Duodenal mucosa (tissue), 2 donors: ENCODE measurements around the gene ALDOB.

Source experiments
- H3K27ac ChIP-seq: one replicate; pipeline ENCODE4 v1.7.0; 2013; ENCODE audit warnings: low read depth, low read length
- H3K27me3 ChIP-seq, 2 donors: one replicate each; pipeline ENCODE4 v1.7.0; 2013; ENCODE audit warnings: low read length in 2 of 2, control low read depth in 1 of 2; ENCODE audit not compliant: insufficient read depth in 2 of 2, control insufficient read depth in 1 of 2
- H3K36me3 ChIP-seq, 2 donors: one replicate each; pipeline ENCODE4 v1.7.0; 2013; ENCODE audit warnings: low read length in 2 of 2, control low read depth in 1 of 2; ENCODE audit not compliant: insufficient read depth in 2 of 2, control insufficient read depth in 1 of 2
- H3K4me1 ChIP-seq, 2 donors: one replicate each; pipeline ENCODE4 v1.7.0; 2013; ENCODE audit warnings: low read length in 2 of 2, control low read depth in 1 of 2; ENCODE audit not compliant: insufficient read depth in 2 of 2, control insufficient read depth in 1 of 2
- H3K4me3 ChIP-seq, 2 donors: one replicate each; pipeline ENCODE4 v1.7.0; 2013; ENCODE audit warnings: low read length in 2 of 2, low read depth in 1 of 2
- H3K9ac ChIP-seq, 2 donors: one replicate each; pipeline ENCODE4 v1.7.0; 2013; ENCODE audit warnings: low read length in 2 of 2, low read depth in 1 of 2
- H3K9me3 ChIP-seq, 2 donors: one replicate each; pipeline ENCODE4 v1.7.0; 2013; ENCODE audit warnings: low read length in 2 of 2, control low read depth in 1 of 2; ENCODE audit not compliant: control insufficient read depth in 1 of 2

The ALDOB gene

DNA sequence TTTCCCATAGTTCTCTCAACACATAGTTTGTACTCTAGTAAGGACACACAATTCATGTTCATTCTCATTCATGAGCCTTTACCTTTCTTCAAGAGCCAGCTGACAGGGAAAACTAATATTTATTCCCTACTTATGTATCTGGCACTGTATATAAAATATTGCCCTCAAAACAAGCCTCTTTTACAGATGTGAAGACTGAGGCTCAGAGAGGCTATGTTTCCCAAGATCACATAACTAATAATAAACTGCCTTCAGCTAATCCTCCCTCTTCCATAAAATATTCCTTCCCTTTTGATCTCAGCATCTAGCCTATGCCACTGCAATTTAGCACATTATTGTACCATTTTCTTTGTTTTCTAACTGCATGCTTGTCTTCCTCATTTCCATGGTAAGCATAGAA is 18.2 kb downstream of the ALDOB start:
- Histone ChIP-seq H3K9ac (no peak overlapping the region), H3K9me3 (peaks cover 12 to 14% of the 10 kb centered on the region in 2 donors), H3K4me1 (no peaks in the 10 kb centered on the region), H3K36me3 (peaks cover 6 to 17% of the 10 kb centered on the region in 2 donors), H3K4me3 (no peak overlapping the region), H3K27me3 (no peaks in the 10 kb centered on the region), H3K27ac (no peak overlapping the region)

DNA sequence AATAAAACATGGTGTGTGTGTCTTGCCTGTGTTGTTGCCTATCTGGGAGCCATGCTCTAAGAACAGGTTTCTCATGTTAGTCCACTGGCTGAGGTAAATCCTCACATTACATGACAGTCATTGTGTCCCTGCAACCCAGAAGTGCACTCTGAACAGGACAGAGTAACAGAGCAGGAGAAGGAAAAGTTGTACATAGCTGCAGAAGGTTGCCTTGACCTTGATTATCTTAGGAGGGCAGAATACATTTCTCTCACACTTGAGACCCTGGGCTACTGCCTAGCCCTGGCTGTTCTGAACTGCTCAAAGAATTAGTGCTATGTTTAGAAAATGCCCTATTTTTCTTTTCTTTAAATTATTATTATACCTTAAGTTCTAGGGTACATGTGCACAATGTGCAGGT is 20.0 kb downstream of the ALDOB start:
- H3K27ac ChIP-seq: no peak overlapping the region
- no peak overlapping the region for H3K9ac ChIP-seq
- no peak overlapping the region for H3K4me3 ChIP-seq
- peaks cover 5 to 6% of the 10 kb centered on the region in 2 donors for H3K36me3 ChIP-seq
- no peaks in the 10 kb centered on the region for H3K27me3 ChIP-seq
- no peaks in the 10 kb centered on the region for H3K4me1 ChIP-seq
- H3K9me3 ChIP-seq: peaks cover 19 to 21% of the 10 kb centered on the region in 2 donors

DNA sequence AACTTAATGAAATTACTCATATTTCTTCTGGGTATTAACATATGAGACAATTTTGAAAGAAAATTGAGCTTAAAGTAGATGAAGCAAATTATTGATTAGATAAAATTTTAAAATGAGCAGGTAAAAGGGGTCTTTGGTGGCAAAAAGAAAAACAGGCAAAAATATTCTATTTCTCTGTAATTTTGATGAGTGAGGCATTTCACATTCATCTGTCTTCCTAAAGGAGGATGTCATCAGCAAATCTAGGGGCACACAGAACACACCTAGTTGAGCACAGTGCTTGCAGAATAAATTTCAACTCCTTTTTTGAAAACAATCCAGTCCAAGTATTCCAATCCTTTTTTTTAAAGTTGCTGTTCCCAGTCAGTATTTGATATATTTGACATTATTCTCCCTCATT is 20.7 kb downstream of the ALDOB start:
- no peaks in the 10 kb centered on the region for H3K27me3 ChIP-seq
- no peak overlapping the region for H3K9ac ChIP-seq
- H3K36me3 ChIP-seq: peaks cover 4 to 5% of the 10 kb centered on the region in 2 donors
- H3K9me3 ChIP-seq: peaks cover 26 to 29% of the 10 kb centered on the region in 2 donors
- H3K27ac ChIP-seq: no peak overlapping the region
- H3K4me3 ChIP-seq: no peak overlapping the region
- no peaks in the 10 kb centered on the region for H3K4me1 ChIP-seq

DNA sequence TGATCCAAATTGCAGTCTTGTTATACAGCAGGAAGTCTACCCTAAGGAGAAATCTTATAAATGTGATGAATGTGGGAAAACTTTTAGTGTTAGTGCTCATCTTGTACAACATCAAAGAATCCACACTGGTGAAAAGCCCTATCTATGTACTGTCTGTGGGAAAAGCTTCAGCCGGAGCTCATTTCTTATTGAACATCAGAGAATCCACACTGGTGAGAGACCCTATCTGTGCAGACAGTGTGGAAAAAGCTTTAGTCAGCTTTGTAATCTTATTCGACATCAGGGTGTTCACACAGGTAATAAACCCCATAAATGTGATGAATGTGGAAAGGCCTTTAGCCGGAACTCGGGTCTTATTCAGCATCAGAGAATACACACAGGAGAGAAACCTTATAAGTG is 26.5 kb downstream of the ALDOB start:
- peaks cover 53 to 54% of the 10 kb centered on the region in 2 donors for H3K36me3 ChIP-seq
- H3K27me3 ChIP-seq: no peaks in the 10 kb centered on the region
- no peak overlapping the region for H3K9ac ChIP-seq
- peak overlapping the region; percentile 30 to 48 for H3K4me3 ChIP-seq
- H3K9me3 ChIP-seq: peaks cover 56 to 81% of the 10 kb centered on the region in 2 donors
- no peak overlapping the region for H3K27ac ChIP-seq
- H3K4me1 ChIP-seq: no peaks in the 10 kb centered on the region

DNA sequence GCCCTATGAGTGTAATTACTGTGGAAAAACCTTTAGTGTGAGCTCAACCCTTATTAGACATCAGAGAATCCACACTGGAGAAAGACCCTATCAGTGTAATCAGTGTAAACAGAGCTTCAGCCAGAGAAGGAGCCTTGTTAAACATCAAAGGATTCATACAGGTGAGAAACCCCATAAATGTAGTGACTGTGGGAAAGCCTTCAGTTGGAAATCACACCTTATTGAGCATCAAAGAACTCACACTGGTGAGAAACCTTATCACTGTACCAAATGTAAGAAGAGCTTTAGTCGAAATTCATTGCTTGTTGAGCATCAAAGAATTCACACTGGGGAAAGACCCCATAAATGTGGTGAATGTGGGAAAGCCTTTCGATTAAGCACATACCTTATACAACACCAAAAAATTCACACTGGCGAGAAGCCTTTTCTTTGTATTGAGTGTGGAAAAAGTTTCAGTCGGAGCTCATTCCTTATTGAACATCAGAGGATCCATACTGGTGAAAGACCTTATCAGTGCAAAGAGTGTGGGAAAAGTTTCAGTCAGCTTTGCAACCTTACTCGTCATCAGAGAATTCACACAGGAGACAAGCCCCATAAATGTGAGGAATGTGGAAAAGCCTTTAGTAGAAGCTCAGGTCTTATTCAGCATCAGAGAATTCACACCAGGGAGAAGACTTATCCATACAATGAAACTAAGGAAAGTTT is 27.0 kb downstream of the ALDOB start:
- Histone ChIP-seq H3K9ac (no peak overlapping the region), H3K27ac (no peak overlapping the region), H3K4me3 (peak overlapping the region; percentile 30 to 48), H3K27me3 (no peaks in the 10 kb centered on the region), H3K36me3 (peaks cover 58 to 60% of the 10 kb centered on the region in 2 donors), H3K4me1 (no peaks in the 10 kb centered on the region), H3K9me3 (peaks cover 53 to 83% of the 10 kb centered on the region in 2 donors)

DNA sequence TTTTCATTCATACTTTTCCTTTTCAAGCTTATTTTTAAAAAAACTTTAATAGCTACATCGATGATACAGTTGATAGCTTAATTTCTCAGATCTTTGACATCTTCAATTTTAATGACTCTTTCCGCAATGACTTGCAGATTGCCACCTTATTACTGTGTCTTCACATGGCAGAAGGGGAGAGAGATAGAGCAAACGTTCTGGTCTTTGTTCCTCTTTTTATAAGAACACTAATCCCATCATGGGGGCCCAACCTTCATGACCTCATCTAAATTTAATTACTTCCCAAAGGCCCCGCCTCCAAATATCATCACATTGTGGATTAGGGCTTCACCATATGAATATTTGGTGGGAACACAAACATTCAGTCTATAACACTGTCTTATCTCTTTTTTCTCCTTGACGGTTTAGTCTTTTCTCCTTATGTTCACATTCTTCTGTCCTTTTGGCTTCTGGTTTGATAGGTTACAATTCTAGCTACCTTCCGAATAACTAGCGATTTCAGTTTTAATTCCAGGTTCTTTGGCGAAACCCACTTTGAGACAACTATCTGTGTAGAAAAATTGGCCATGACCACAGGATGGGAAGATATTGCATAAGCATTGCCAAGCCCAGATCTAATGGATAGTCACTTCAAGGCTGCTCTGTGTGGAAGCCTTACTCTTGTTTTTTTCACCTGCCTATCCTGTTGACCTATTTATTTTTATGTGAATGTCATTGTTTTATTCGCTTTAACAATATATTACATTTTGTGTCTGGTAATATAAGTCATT is 31.9 kb downstream of the ALDOB start:
- peaks cover 72 to 86% of the 10 kb centered on the region in 2 donors for H3K36me3 ChIP-seq
- no peak overlapping the region for H3K9ac ChIP-seq
- H3K9me3 ChIP-seq: peaks cover 23 to 56% of the 10 kb centered on the region in 2 donors
- H3K27ac ChIP-seq: no peak overlapping the region
- H3K4me1 ChIP-seq: peaks cover 17 to 18% of the 10 kb centered on the region in 2 donors
- H3K27me3 ChIP-seq: no peaks in the 10 kb centered on the region
- no peak overlapping the region for H3K4me3 ChIP-seq

DNA sequence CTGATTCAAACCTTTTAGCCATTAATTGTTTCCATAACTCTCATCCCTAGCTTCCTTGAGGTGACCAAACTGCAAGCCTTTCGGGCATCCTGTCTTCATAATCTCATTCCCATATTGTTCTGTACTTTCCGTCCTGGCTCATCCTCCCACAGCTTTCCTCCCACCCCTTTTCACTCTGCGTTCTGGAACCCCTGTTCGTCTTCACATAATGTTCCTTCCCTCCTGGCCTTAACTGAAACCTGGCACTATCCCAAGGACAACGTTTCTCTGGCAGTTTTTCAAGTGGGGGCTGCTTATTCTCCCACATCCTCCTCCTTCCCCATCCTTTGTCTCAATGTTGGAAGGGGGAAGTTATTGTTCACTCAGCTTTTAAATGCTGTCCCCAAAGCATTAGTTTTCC is 35.5 kb downstream of the ALDOB start:
- H3K9ac ChIP-seq: peak overlapping the region in 1 of 2 donors; percentile 77
- no peak overlapping the region for H3K27ac ChIP-seq
- H3K9me3 ChIP-seq: peaks cover 0 to 22% of the 10 kb centered on the region in 2 donors
- H3K4me1 ChIP-seq: peaks cover 27 to 34% of the 10 kb centered on the region in 2 donors
- peaks cover 43 to 55% of the 10 kb centered on the region in 2 donors for H3K36me3 ChIP-seq
- peak overlapping the region; percentile 68 to 77 for H3K4me3 ChIP-seq
- H3K27me3 ChIP-seq: no peaks in the 10 kb centered on the region

DNA sequence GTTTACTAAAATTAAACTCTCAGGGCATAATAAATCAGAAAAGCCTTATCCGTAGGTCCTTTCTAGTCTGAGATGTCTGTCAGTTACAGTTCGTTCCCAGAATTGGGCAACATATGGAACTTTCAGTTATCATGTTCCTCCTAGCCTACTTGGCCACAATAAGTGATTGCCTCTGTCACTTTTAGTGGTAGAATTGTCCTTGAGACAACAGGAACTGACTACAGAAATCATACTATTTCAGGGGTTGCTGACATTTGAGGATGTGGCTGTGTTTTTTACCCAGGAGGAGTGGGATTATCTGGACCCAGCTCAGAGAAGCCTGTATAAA is 36.0 kb downstream of the ALDOB start:
- H3K27ac ChIP-seq: no peak overlapping the region

DNA sequence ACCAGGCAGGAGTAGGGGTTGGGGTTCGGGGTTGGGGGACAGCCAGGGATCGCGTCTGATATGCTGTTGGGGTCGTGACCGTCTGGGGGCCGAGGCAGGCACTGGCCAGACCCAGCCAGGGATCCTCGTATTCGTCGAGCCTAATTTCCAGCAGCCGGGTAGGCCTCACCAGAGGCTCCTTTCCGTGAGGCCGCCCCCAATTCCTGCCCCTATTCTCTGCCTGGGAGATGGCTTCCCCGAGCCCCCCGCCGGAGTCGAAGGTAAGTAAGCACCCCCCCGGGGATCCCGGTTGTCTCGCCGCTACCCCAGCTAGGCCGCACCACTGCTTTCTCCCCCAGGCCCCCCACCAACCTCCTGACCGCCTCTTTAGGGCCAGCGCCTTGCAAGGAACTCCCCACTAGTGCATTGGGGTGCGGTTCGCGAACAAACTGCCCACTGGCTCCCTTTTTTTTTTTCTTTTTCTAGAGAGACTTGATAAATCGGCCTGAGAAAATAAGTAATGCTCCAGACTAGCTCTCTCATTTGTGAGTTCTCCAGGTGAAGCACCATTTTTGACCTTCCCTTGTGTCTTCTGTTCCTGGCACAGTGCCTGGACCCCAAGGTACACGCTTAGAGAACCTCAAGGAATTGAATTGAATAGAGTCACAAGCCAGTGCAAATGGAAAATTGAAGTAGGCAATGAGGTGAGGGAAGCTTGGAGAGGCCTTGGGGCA is 36.5 kb downstream of the ALDOB start:
- H3K9me3 ChIP-seq: peaks cover 0 to 15% of the 10 kb centered on the region in 2 donors
- peak overlapping the region; percentile 77 to 89 for H3K9ac ChIP-seq
- peak overlapping the region; percentile 68 to 77 for H3K4me3 ChIP-seq
- peaks cover 27 to 34% of the 10 kb centered on the region in 2 donors for H3K4me1 ChIP-seq
- peaks cover 34 to 45% of the 10 kb centered on the region in 2 donors for H3K36me3 ChIP-seq
- H3K27me3 ChIP-seq: no peaks in the 10 kb centered on the region
- peak overlapping the region; percentile 58 for H3K27ac ChIP-seq

More for the DNA sequence above, 36.0 kb downstream of the ALDOB start:
- H3K4me1 ChIP-seq: peaks cover 27 to 34% of the 10 kb centered on the region in 2 donors
- H3K9me3 ChIP-seq: peaks cover 0 to 17% of the 10 kb centered on the region in 2 donors
- peak overlapping the region; percentile 68 to 77 for H3K4me3 ChIP-seq
- H3K27me3 ChIP-seq: no peaks in the 10 kb centered on the region
- peak overlapping the region; percentile 77 to 89 for H3K9ac ChIP-seq
- H3K36me3 ChIP-seq: peaks cover 38 to 50% of the 10 kb centered on the region in 2 donors
